Suprapubic skin (tissue), 4 donors: Measurements from ENCODE around the gene RASGEF1B. TPM values are rescaled to one million over a fixed set of nuclear protein-coding genes. Genes with fewer than 3 reads are reported as not detected.
A peak's percentile ranks its signal among the peaks of the same experiment; 100 is the strongest.

Source experiments
- DNase-seq, 2 donors: peaks; one replicate each; pipeline ENCODE4 v3.0.0-alpha.2; 2019; ENCODE audit warnings: low spot score in 2 of 2
- H3K27ac ChIP-seq: fragments of 200-600 bp; sonication (generic); one replicate; pipeline ENCODE4 v1.5.1; 2019
- H3K27me3 ChIP-seq: fragments of 200-600 bp; sonication (generic); one replicate; pipeline ENCODE4 v1.5.1; 2019
- H3K36me3 ChIP-seq: fragments of 200-600 bp; sonication (generic); one replicate; pipeline ENCODE4 v1.5.1; 2019
- H3K4me1 ChIP-seq: fragments of 200-600 bp; sonication (generic); one replicate; pipeline ENCODE4 v1.5.1; 2019
- H3K4me3 ChIP-seq: fragments of 200-600 bp; sonication (generic); one replicate; pipeline ENCODE4 v1.5.1; 2019; ENCODE audit warnings: mild to moderate bottlenecking
- H3K9me3 ChIP-seq: fragments of 200-600 bp; sonication (generic); one replicate; pipeline ENCODE4 v1.5.1; 2019
- CTCF ChIP-seq, 2 donors: fragments of 200-600 bp in 1 of 2; fragments of 450-650 bp in 1 of 2; sonication (generic) in 1 of 2; IDR thresholded peaks; one replicate each; pipeline ENCODE4 v1.5.1; 2016 to 2019; ENCODE audit warnings: antibody characterized with exemption in 2 of 2, mild to moderate bottlenecking in 1 of 2, moderate library complexity in 1 of 2
- EP300 ChIP-seq: sonication (generic); formaldehyde crosslinking; IDR thresholded peaks from one replicate; pipeline ENCODE4 v1.6.1; 2017; ENCODE audit warnings: antibody characterized with exemption
- POLR2A ChIP-seq, 2 donors: fragments of 450-650 bp; IDR thresholded peaks; one replicate each; pipeline ENCODE4 v1.6.1; 2017; ENCODE audit warnings: antibody characterized with exemption in 2 of 2, mild to moderate bottlenecking in 2 of 2, moderate library complexity in 2 of 2
- POLR2AphosphoS5 ChIP-seq, 3 donors: sonication (generic); formaldehyde crosslinking; IDR thresholded peaks; one replicate each; pipeline ENCODE4 v1.6.1; 2017; ENCODE audit warnings: antibody characterized with exemption in 3 of 3
- WGBS: methylation state at CpG from one replicate; pipeline ENCODE4 v1.1.5; 2018; 5-methylcytosine and 5-hydroxymethylcytosine counted together
- total RNA-seq, 4 donors: library from RNA; depleted of rRNA; stranded (reverse); fragments of >200 nt; gene quantifications; one replicate each; pipeline ENCODE4 v1.1.0, GENCODE V29; 2016

Gene RASGEF1B
- total RNA-seq, 4 donors from 2014 or later: 32.4 to 106 (median 63.0) TPM

- Histone ChIP-seq H3K4me3 (peak overlapping the region; percentile 98), H3K36me3 (no peaks in the 10 kb centered on the region), H3K9me3 (no peaks in the 10 kb centered on the region), H3K27me3 (no peaks in the 10 kb centered on the region), H3K4me1 (peaks cover 37% of the 10 kb centered on the region), H3K27ac (peak overlapping the region; percentile 98)
- DNase-seq: no peak
- WGBS: 27% methylated on average over 9 of the region's 9 CpGs
- peak in 1 of 3 donors; percentile 6 for TF ChIP-seq POLR2AphosphoS5 (IDR thresholded peaks at IDR 0.05)
- TF ChIP-seq EP300: no peak
- peak in 1 of 2 donors; percentile 12 for TF ChIP-seq CTCF (IDR thresholded peaks at IDR 0.05)
- TF ChIP-seq POLR2A (IDR thresholded peaks at IDR 0.05): no peak
Measured at GRCh38 chr4:81472281-81473182, 825 bp upstream of the RASGEF1B start.

DNA sequence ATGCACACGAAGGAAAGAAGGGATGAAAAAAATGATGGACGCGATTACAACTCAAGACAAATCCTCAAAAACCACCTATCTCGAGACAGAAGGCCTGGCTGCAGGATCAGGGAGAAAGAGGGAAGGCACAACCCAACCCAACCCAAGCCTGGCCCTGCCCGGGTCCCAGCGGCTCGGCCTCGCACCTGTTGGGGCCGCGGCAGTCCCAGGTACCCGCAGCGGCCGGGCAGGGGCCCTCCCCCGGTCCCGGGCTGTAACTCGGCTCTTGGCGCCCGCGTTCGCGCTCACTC lies 464 bp downstream of the RASGEF1B start:
- Histone ChIP-seq H3K36me3 (no peaks in the 10 kb centered on the region), H3K27me3 (no peaks in the 10 kb centered on the region), H3K4me3 (peak overlapping the region; percentile 98), H3K27ac (peak overlapping the region; percentile 98), H3K4me1 (peaks cover 47% of the 10 kb centered on the region), H3K9me3 (no peaks in the 10 kb centered on the region)
- no peak for DNase-seq
- 0% methylated on average over 4 of the region's 21 CpGs for WGBS
- no peak for TF ChIP-seq CTCF (IDR thresholded peaks at IDR 0.05)
- TF ChIP-seq EP300: no peak
- TF ChIP-seq POLR2A (IDR thresholded peaks at IDR 0.05): no peak

DNA sequence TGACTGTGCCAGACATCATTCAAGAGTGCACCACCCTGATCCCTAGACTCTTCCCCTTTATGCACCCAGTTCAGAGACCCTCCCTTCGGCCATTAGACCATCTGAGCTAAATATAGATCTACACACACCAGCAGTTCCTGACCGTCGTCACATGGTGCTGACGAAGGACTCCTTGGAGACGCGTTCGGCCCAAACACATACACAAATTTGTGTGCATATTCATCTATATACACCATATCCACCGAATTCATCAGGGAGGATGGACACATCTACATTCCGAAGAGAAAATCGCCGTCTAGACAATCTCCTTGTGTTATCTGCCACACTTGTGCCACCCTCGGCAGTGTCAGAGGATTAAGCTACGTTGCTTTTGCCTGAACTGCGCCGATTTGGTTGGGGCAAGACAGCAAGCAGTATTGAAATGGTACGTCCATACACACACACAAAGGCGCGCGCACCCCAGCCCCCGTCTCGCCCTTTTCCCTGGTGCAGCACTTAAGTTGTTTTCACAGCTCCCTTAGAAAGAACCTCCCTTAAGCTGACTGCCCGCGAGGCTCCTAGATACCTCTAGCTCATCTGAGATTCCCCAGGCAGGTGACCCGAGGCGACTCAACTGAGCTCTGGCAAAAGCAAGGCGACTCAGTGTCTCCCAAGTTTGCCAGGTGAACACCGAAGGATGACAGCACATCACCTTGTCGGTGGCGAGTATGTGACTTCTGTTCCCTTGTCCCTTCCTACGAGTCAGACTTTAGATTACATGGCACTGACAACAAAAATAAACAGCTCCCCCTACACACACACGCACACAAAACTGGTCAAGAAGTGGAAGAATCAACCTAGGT lies 1.0 kb downstream of the RASGEF1B start:
- Histone ChIP-seq H3K27me3 (no peaks in the 10 kb centered on the region), H3K4me1 (peaks cover 53% of the 10 kb centered on the region), H3K4me3 (peak overlapping the region; percentile 98), H3K9me3 (no peaks in the 10 kb centered on the region), H3K27ac (peak overlapping the region; percentile 98), H3K36me3 (no peaks in the 10 kb centered on the region)
- WGBS: under 1% methylated on average over 28 of the region's 31 CpGs
- DNase-seq: peak; percentile 74 to 83
- TF ChIP-seq POLR2AphosphoS5 (IDR thresholded peaks at IDR 0.05) (peak in 1 of 3 donors; percentile 35), EP300 (no peak), POLR2A (IDR thresholded peaks at IDR 0.05) (no peak), CTCF (IDR thresholded peaks at IDR 0.05) (no peak)

DNA sequence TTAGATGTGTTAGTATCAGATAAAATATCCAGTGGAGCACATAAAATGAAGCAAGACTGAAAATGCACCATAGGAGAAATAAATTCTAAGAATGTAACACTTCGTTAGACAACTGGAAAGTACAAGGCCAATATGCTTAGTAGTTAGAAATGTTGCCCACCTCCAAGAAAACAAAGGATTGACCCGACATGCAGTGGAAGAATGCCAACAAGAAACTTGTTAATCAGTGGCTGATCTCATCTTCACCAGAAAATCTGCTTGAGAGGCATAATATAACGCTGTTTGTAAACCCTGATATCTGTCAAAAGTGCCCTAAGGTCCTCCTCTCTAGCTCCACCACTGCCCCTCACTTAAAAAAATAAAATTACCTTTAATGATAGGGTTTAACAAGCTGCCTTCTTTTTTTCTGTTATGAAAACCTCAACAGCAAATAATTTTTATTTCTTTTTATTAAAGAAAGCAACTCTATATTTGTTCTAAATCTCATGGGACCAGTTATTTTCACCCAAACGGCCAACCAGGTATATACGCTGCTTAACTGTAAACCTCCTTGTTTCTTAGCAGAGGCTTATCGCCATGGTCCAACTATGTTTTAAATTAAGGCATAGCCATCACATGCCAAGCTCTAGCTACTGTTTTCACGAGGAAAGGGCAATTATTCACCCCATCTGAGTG lies 1.8 kb downstream of the RASGEF1B start:
- WGBS: 15% methylated on average over 7 of the region's 7 CpGs
- peak overlapping the region; percentile 98 for H3K27ac ChIP-seq
- peaks cover 58% of the 10 kb centered on the region for H3K4me1 ChIP-seq
- peak overlapping the region; percentile 98 for H3K4me3 ChIP-seq
- no peaks in the 10 kb centered on the region for H3K9me3 ChIP-seq
- H3K27me3 ChIP-seq: no peaks in the 10 kb centered on the region
- TF ChIP-seq CTCF (IDR thresholded peaks at IDR 0.05) (no peak), POLR2AphosphoS5 (IDR thresholded peaks at IDR 0.05) (no peak), EP300 (no peak), POLR2A (IDR thresholded peaks at IDR 0.05) (no peak)
- no peaks in the 10 kb centered on the region for H3K36me3 ChIP-seq
- DNase-seq: no peak
